NCI-H2227 (cell line): ENCODE results near the gene ADARB2.
"Not testable (repeated sequence)": the region's sequence is repeated elsewhere in the genome, so short reads cannot be mapped to it uniquely, and the experiment has no call there.

ENCODE experiments used
- DNase-seq: peaks from one replicate; lab custom pipeline; 2025; ENCODE audit not compliant: unreplicated experiment; lab: John Stamatoyannopoulos, UW

Gene ADARB2

GRCh38 chr10:1416456-1417037, 320.8 kb downstream of the ADARB2 start:
- DNase-seq, result no peak

DNA sequence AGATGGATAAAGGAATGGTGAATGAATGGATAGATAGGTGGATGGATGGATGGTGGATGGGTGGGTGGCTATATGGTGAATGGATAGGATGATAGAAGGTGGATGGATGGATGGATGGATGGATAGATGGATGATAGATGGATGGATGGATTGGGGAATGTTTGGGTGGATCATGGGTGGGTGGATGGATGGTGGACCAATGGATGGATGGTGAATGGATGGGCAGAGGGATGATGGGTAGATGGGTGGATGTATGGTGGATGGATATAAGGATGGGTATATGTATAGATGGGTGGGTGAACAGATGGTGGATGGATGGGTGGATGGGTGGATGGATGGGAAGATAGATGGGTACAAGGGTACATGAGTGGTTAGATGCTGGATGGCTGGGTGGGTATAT, 322.4 kb downstream of the ADARB2 start:
- no peak for DNase-seq

GRCh38 chr10:1414346-1414745, 323.0 kb downstream of the ADARB2 start:
- DNase-seq, result not testable (repeated sequence)

DNA sequence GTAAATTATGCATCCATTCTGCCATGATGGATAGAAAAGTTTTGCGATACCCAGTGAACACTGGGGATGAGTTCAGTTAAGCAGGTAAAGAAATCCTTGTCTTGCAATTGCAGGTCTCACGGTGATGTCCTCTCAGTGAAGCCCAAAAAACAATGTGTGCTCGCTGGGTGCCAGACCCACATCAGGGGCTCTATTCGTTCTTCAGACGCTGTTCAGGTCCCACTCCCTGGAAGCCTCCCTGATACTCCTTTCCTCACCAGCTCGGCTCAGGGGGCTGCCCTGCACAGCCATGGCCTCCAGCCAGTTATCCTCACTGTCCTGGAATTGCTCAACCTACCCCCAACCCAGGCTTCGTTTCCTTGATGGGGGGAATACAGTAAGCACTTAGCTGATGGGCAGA, 323.5 kb downstream of the ADARB2 start:
- no peak for DNase-seq

DNA sequence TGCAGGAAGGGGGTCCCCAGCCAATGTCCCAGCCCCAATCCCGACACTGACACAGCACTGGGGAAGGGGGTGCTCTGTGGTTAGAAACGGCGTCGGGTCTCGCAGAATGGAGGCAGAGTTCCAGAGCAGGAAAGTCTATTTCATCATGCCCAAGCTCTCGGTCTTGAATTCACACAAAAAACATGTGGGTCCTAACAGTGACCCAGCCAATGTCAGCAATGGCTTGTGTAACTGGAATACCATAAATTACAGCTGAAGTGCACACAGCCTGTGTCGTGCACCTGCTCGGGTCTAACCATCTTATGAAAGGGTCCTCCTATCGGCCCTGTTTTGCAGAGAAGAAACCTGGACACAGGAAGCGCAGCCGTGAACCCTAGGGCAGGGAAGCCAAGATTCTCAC, 324.1 kb downstream of the ADARB2 start:
- no peak for DNase-seq

DNA sequence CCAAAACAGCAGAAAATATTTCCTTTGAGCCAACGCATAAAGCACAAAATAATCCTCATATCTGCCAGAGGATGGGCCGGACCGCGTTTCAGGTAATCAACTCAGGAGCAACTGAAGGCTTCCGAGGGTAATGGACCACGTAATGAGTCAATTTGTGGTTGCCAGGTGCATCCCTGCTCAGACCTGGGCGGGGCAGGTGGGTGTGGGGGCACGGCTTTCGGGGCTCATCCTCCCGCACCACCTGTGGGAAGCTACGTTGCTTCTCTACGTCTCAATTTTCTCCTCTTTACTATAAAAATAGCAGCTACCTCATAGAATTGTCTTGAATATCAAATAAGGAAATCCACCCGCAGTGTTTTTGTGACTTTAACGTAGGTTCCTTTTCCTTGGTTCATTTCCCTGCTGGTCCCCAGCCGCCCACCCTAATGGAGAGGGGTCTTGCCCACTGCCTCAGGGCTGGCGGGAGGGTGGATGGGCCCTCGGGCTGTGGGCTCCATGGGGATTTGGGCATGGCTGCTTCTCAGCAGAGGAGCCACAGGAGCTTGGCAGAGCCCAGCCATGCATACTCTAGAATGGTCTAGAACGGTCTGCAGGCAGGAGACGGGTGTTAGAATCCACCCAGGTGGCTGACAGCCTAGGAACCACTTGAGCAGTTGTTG, 324.7 kb downstream of the ADARB2 start:
- no peak for DNase-seq

- DNase-seq, result no peak
Observed at GRCh38 chr10:1411956-1412355, 325.4 kb downstream of the ADARB2 start.

DNA sequence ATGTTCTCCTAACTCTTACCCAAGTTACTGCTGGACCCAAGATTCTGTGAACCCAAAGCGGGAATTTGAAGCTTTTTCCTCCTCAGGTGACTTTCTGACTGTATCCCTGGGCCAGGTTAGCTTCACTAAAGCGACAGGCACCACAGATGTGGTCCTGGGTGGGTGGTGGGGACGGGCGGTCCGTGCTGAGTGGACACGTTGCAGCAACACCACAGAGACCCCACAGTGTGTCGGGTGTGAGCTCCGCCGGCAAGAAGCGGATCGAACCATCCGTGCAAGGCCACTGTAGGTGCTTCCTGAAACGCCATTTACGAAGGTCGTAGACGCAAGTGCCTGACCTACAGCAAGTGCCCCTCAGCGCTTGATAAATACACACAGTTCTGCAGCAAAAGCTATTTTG, 325.9 kb downstream of the ADARB2 start:
- no peak for DNase-seq

DNA sequence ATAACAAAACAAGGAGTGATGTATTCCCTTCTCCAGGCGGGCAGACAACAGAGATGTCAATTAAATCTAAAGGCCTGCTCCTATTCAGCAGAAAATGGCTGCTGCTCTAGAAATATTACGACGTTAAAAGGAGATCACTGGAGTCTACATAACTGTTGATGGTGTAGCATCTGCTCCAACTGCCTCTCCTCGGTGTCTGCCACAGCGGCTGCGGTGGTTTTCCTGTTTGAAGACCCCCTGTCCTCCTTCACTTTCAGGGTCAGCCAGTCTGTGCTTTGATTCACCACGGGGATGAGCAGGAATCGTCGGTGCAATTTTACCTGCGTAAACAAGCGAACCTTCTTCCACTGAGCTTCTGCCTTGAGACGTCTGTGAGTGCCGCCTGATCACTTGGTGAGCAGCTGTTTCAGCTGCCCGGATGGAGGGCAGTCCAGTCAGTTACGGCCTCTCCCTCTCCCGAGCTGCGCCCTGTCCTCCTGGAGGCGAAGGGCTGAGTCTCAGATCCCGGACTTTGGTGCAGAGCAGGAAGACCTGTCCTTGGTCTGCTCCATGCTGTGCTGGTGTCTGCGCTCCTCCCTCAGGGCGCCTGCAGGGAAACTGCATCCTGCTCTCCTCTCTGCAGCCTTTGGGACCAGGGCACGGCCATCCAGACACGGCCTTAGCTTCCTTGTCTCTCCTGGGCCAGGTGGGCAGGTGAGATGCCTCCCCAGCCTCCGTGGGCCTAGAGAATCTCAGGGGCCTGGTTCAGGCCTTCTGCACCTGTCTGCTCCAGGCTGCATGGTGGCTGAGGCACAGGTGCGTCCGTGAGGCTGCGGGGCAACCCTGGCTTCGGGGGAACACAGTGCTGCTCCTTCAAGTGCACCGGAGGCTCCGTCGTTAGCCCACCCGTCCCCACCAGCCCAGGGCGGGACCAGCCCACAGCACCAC, 326.6 kb downstream of the ADARB2 start:
- DNase-seq, result no peak

GRCh38 chr10:1410032-1410431, 327.3 kb downstream of the ADARB2 start:
- no peak for DNase-seq

GRCh38 chr10:1409392-1409791, 327.9 kb downstream of the ADARB2 start:
- DNase-seq, result no peak

- DNase-seq, result no peak
Observed at GRCh38 chr10:1408651-1409367, 328.5 kb downstream of the ADARB2 start.

DNA sequence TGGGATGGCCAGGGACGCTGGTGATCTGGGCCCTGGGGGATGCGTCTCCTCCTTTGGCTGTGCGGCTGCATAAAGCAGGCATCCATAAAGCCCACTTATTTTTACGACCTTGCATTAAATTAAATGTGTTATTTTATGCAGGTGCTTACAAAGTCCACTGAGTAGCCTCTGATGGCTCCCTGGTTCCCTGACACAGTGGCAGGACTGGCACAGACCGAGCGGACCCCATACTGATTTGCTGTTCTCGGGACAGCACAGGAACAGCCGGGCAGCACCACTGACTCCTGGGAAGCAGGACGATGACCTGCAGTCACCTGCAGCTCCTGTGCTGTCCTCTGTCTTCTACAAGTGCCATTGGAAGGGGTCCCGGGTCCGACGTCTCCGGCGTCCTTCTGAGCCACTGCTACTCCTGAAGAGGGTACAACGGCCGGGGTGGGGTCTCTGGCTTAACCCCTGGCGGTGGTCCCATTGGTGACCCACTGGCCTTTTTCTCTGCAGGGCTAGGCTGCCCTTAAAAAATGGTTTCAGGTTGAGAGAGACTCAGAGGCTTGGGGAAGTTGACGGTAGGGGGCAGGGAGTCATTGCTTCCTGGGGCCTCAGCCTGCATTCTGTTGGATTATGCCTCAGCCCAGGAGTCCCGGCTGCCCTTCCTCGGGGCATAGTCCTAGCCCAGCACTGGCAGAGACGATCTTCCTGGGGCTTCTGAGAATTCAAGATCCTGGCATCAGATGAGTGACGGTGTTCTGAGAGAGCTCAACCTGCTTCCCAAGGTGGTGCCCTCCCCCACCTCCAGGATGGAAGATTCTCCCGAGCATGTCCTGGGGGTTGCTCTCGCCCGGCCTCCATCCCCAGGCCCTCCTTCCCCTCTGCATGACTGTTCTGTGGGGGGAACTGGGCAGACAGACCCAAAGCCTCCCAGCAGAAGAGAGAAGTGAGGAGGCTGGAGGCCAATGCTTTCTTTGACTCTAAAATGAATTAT, 330.1 kb downstream of the ADARB2 start:
- no peak for DNase-seq

GRCh38 chr10:1406132-1406966, 331.0 kb downstream of the ADARB2 start:
- no peak for DNase-seq

- no peak for DNase-seq
Observed at GRCh38 chr10:1404323-1405260, 332.7 kb downstream of the ADARB2 start.

DNA sequence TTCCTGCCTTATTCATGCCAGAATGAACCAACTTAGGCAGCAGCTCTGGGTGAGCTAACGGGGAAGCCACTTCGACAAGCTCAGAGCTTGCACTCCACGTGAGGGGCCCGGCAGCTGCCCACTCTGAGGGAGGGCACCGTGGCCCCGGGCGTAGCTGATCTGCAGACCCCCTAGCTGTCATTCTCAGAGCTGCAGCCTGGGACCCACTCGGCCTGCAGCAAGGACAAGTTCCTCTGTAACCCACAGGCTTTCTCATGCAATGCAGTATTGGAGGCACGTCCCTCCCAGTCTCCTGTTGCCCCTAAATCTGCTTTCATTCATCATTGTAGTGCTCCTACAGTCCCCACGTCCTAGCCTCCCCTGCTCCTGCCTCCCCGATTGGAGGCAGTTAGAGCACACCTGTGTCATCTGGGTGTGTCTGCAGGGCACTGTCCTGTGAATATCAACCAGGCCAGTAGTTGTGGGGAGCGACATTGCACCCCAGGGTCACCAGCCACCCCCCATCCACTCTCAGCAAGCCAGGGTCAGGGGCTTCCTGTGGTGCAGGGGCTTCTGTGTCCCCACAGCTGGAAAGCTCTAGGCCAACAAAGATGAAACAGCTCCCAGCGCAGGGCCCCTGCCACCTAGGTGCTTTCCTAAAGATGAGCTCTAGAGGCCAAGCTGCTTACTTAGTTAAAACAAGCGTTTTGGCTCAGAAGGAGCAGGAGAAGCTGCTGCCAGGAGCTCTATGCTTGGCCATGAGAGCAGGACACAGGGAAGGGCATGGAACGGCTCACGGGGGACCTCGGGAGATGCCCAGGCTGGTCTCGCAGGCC, 333.6 kb downstream of the ADARB2 start:
- DNase-seq, result no peak

DNA sequence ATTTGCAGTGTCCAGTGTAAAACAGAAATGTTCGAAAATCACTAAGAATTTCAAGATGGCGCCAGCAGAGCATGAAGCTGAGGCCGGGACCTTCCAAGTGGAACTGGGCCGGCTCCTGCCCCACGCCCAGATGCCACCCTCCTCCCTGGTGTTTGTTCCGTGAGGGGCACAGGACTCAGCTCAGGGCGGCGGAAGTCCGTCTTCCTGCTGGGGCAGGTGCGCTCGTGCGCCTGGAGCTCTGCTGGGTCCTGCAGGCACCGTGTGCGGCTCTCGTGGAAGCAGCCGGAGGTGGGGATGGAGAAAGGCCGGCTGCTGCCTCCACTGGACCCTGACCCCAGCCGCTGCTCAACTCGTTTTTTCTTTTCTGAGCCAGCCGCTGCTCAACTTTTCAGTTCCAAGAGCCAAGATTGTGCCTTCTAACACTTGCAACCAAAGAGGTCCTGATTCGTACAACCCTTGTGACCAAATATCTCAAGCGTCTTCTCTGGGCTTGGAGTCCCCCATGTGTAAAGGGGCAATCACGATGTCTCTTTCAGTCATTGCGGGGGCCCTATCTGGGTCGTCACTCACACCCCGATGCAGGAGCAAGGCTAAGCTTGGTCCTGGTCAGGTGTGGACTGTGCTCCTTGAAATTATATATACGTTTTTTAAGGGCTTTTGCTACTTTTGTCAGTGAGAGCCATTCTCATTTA, 334.4 kb downstream of the ADARB2 start:
- DNase-seq, result no peak
